HG02759 (cell line): ENCODE results near the gene TAB3.
A peak's percentile ranks its signal among the peaks of the same experiment; 100 is the strongest.

Experiments used
- ATAC-seq: cut with Tn5 transposase; IDR thresholded peaks from one replicate; pipeline ENCODE4 v1.9.1; 2021; ENCODE audit warnings: mild to moderate bottlenecking, moderate library complexity; ENCODE audit not compliant: unreplicated experiment

TAB3 gene, protein sequence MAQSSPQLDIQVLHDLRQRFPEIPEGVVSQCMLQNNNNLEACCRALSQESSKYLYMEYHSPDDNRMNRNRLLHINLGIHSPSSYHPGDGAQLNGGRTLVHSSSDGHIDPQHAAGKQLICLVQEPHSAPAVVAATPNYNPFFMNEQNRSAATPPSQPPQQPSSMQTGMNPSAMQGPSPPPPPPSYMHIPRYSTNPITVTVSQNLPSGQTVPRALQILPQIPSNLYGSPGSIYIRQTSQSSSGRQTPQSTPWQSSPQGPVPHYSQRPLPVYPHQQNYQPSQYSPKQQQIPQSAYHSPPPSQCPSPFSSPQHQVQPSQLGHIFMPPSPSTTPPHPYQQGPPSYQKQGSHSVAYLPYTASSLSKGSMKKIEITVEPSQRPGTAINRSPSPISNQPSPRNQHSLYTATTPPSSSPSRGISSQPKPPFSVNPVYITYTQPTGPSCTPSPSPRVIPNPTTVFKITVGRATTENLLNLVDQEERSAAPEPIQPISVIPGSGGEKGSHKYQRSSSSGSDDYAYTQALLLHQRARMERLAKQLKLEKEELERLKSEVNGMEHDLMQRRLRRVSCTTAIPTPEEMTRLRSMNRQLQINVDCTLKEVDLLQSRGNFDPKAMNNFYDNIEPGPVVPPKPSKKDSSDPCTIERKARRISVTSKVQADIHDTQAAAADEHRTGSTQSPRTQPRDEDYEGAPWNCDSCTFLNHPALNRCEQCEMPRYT

GRCh38 chrX:30889147-30890140 is at the start of gene TAB3:
TSS of gene TAB3 (minus strand) at chrX:30889254. CDS start at chrX:30859588, 29,666 bp downstream.
- ATAC-seq, result peak; percentile 91

DNA sequence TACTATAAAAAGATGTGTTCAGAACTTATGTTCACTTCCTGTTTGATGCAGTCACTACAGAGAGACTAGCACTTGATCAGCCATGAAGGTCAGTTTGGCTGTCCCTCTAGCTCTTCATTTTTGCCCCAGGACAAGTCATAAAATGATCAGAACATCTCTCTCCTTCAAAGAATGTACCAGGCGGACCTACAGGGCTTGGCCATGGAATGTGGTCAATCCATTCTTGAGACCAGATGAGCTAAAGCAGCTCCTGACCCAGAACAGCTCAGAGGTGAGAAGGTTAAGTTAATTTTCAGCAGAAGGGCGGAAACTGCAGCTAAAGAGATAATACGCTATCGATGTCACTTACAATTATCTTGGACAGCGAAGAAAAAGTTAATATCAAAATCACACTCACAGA is 49.2 kb upstream of the TAB3 start:
- no peak for ATAC-seq

DNA sequence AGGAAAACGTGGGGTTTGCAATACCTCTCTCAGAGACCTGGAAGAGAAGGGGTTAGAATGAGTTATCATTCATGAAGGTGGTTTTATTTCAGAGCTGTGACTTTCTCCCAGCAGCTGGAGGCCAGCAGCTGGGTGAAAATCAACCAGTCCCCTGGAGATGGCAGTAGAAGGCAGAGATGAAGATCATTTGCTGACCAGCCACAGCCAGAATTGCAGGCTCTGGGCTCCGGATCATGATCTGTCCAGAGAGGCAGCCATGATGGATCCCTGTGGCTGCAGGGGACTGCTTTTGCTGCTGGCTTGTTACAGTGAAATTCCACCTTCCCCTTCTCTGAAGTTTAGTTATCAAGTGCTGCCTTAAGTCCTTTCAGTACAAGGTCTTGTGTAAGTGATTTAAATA is 46.9 kb upstream of the TAB3 start:
- no peak for ATAC-seq

- no peak for ATAC-seq
Observed at GRCh38 chrX:30931920-30932319, 42.9 kb upstream of the TAB3 start.

- no peak for ATAC-seq
Observed at GRCh38 chrX:30930679-30931078, 41.6 kb upstream of the TAB3 start.

DNA sequence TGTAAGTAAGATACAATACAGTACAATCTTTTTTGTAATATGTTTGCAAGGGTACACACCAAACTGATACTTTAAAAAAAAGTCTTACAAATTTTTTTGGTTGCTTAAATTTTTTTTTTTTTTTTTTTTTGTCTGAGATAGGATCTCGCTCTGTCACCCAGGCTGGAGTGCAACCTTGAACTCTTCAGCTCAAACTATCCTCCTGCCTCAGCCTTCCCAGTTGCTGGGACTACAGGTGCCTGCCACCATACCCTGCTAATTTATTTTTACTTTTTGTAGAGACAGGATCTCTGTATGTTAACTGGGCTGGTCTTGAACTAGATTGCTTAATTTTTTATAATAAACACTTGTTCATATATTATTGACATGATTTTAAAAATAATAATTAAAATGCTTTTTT is 41.1 kb upstream of the TAB3 start:
- ATAC-seq, result no peak

- no peak for ATAC-seq
Observed at GRCh38 chrX:30920271-30920670, 31.2 kb upstream of the TAB3 start.

GRCh38 chrX:30918480-30918879 is 29.4 kb upstream of the TAB3 start:
- ATAC-seq, result no peak

DNA sequence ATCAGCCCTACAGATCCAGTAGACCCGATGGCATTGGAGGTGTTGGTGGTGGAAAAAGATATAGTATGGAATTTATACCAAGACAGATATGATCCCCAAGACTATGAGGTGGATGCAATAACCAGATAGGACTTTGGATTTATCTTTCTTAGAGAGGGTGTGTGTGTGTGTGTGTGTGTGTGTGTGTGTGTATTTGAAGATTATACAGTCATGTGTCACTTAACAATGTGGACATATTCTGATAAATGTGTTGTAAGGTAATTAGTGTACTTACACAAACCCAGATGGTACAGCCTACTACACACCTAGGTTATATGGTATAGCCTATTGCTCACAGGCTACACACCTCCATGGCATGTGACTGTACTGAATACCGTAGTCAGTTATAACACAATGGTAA is 24.4 kb upstream of the TAB3 start:
- ATAC-seq, result no peak

- ATAC-seq, result no peak
Observed at GRCh38 chrX:30910124-30910860, 21.2 kb upstream of the TAB3 start.

DNA sequence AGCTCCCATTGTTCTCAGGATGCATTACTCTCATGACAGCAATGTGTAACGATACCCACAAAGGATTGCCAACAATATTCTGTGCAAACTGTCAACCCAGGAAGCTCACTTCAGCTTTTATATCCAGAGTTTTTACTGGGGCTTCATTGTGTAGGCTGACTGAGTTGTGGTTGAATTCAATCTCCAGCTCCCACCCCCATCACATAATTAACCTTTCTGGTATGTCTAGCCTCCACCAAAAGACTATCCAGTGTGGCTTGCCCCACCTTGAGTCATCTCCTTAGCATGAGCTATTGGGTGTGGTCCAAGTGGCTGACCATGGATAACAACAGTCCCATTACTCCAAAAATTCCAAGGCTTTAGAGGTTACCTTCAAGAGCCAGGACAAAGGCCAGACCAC is 17.7 kb upstream of the TAB3 start:
- no peak for ATAC-seq

- ATAC-seq, result no peak
Observed at GRCh38 chrX:30905321-30905720, 16.3 kb upstream of the TAB3 start.

DNA sequence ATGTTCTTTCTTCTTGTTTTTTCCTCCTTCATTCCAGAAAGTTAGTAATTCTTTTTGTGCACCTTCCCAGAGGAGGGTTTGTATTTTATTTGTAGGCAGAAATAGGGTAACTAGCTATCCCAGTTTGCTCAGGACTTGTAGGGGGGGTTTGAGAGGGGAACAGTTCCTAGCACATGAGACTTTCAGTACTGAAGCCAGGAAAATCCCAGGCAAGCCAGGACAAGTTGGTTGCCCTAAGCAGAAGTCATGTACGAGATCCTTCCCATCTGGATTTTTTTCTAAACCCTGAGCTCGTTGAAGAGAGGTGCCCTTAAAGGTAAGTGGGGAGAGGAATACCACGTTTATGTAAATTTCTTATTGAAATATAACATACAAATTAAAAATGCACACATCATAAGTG is 15.6 kb upstream of the TAB3 start:
- no peak for ATAC-seq

DNA sequence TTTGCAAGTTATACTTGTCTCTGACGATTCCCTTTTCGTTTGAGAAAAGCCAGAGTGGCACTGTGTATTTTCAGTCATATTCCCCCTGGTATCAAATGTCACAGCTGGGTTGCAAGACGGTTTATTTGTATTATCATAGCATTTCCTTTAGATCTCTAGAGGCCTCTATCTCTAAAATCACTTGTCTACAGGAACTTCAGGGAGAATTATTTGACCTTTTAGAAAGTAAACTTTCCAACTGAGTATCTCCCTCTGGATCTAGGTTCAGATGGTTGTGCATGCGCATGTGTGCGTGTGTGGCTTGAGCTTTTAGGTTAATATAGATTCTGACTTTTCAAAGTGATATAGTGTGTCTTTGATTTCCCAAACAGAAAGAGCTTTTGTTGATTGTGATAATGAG is 15.1 kb upstream of the TAB3 start:
- ATAC-seq, result no peak

- ATAC-seq, result no peak
Observed at GRCh38 chrX:30900227-30900626, 11.2 kb upstream of the TAB3 start.

- ATAC-seq, result no peak
Observed at GRCh38 chrX:30898886-30899285, 9.8 kb upstream of the TAB3 start.

DNA sequence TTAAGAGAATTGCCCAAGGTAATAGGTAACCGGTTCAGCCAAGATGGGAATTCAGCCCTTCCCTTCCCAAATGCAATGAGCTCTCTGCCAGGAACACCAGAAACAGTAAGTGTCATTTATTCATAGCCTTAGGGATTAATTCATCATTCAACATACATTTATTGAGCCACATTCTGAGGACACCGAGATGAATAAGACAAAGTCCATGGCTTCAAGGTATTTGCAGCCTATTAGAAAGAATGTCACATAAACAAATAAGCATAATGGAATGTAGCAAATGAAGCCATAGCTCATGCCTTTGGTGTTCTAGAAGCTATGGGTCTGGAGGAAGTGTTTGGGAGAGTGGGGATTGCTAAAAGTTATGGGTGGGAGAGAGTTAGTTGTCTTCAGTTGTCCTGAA is 6.3 kb upstream of the TAB3 start:
- ATAC-seq, result no peak

- ATAC-seq, result no peak
Observed at GRCh38 chrX:30893206-30893605, 4.2 kb upstream of the TAB3 start.

DNA sequence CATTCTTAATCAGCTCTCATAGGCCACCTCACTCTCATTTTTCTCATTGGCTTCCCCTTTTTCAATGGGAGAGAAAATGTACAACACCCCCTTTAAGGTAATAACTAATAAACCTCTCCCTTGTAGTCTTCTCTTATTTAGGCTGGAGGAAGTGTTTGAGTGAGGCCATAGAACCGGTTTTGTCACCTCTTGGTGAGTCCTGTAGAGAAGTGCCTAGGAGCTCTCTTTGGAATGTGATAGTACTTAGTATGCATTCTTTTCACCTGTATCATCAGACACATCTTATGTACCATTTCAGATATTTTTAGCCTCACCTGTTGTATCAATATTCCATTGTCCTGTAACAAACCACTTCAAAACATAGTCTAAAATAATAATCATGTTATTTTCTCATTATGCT is 3.5 kb upstream of the TAB3 start:
- ATAC-seq, result no peak

DNA sequence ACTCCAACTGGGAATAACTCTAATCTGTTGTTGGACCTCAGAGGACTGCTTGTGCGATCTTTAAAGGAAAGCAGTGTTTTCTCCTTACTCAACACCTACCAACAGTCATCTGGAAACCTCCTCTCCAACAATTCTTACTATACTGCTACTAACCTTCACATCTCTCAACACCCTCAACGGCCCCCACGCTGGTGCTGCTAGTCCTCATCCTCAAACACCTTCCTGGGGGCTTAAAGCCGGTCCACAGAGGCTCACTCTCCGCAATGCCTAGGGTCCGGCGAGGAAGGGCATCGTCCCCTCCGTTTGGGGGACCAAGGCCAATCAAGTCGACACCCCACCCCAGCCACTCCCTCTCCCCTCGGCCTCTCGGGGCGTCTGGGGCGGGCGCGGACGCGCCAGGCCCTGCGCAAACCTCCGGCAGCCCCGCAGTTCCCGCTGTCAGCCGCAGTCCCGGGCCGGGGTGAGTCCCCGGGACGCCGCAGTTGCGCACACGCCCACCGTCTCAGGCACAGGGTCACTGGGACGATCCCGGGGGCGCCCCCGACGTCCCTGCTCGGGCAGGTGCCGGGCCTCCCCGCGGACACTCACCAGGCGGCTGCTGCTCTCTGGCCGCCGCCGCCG is 418 bp downstream of the TAB3 start:
- peak; percentile 31 for ATAC-seq
